D721Med (cell line): ENCODE measurements around the gene GPN2.
A peak's percentile ranks its signal among the peaks of the same experiment; 100 is the strongest.

Experiments used
- DNase-seq: peaks from one replicate; pipeline ENCODE4 v3.0.0; 2011; ENCODE audit warnings: low spot score; ENCODE audit not compliant: insufficient read length
- FAIRE-seq: peaks from 2 replicates; lab custom pipeline; 2011; peaks lifted over from hg19 to GRCh38; lab: Jason Lieb, UNC
- CTCF ChIP-seq: IDR thresholded peaks from 2 replicates; pipeline ENCODE4 v1.5.1; 2012; ENCODE audit warnings: mild to moderate bottlenecking, control low read depth; ENCODE audit not compliant: insufficient read depth; ENCODE audit errors: missing control alignments

GPN2 gene

GRCh38 chr1:26862781-26863684 is 27.1 kb downstream of the GPN2 start, which contains the start of gene SFN:
Gene SFN, plus strand, starts transcription at chr1:26863149. Its CDS starts 64 bp downstream, at chr1:26863213.
- DNase-seq (no peak), FAIRE-seq (no peak)
- TF ChIP-seq CTCF, result peak; percentile 5

GRCh38 chr1:26861889-26862378 is 28.1 kb downstream of the GPN2 start:
- TF ChIP-seq CTCF, result no peak
- FAIRE-seq, result no peak
- DNase-seq, result no peak

GRCh38 chr1:26861286-26861701 is 28.8 kb downstream of the GPN2 start:
- DNase-seq (no peak), FAIRE-seq (no peak)

GRCh38 chr1:26858891-26859640 is 31.0 kb downstream of the GPN2 start:
- TF ChIP-seq CTCF, result no peak
- DNase-seq, result no peak
- no peak for FAIRE-seq

More at GRCh38 chr1:26861286-26861701, 28.8 kb downstream of the GPN2 start:
- no peak for TF ChIP-seq CTCF

GRCh38 chr1:26858160-26858559 is 31.9 kb downstream of the GPN2 start:
- FAIRE-seq, result no peak
- no peak for DNase-seq
- TF ChIP-seq CTCF, result no peak

GRCh38 chr1:26857473-26858060 is 32.5 kb downstream of the GPN2 start:
- DNase-seq, result no peak

More at GRCh38 chr1:26857473-26858060, 32.5 kb downstream of the GPN2 start:
- TF ChIP-seq CTCF, result no peak
- FAIRE-seq, result no peak
